ENCODE results near the gene NTNG1. TPM values are rescaled to one million over a fixed set of nuclear protein-coding genes. Genes with fewer than 3 reads are reported as not detected.

Gene NTNG1
- total and polyA plus RNA-seq, 3 donors from 2014 or later, result 1.8 to 2.3 (median 2.2) TPM

- no peak for TF ChIP-seq CTCF (IDR thresholded peaks at IDR 0.05)
- no peak for TF ChIP-seq POLR2A (IDR thresholded peaks at IDR 0.05)
- 52 to 56% methylated on average over 15 of the region's 15 CpGs for WGBS, 2 donors
- intact Hi-C loops (cut with DNase I; ENCODE audit: low total_unique reads), result no loop called here
These were observed 248.9 kb downstream of the NTNG1 start for GRCh38 chr1:107389410-107390396.

GRCh38 chr1:107394301-107394700 lies 253.5 kb downstream of the NTNG1 start:
- 62 to 73% methylated on average over 3 of the region's 3 CpGs for WGBS, 2 donors
- Histone ChIP-seq H3K27ac (no peak overlapping the region), H3K9me3 (no peaks in the 10 kb centered on the region), H3K4me1 (no peaks in the 10 kb centered on the region), H3K4me3 (no peak overlapping the region), H3K36me3 (ENCODE audit: low read depth, missing control alignments) (no peaks in the 10 kb centered on the region), H3K27me3 (no peaks in the 10 kb centered on the region)
- DNase-seq, result no peak
- intact Hi-C loops (cut with DNase I; ENCODE audit: low total_unique reads), result no loop called here
- TF ChIP-seq POLR2A (IDR thresholded peaks at IDR 0.05) (no peak), CTCF (IDR thresholded peaks at IDR 0.05) (no peak)

More at GRCh38 chr1:107389410-107390396, 248.9 kb downstream of the NTNG1 start:
- Histone ChIP-seq H3K27me3 (no peaks in the 10 kb centered on the region), H3K9me3 (no peaks in the 10 kb centered on the region), H3K4me1 (no peaks in the 10 kb centered on the region), H3K27ac (no peak overlapping the region), H3K36me3 (ENCODE audit: low read depth, missing control alignments) (no peaks in the 10 kb centered on the region), H3K4me3 (no peak overlapping the region)
- DNase-seq, result no peak

DNA sequence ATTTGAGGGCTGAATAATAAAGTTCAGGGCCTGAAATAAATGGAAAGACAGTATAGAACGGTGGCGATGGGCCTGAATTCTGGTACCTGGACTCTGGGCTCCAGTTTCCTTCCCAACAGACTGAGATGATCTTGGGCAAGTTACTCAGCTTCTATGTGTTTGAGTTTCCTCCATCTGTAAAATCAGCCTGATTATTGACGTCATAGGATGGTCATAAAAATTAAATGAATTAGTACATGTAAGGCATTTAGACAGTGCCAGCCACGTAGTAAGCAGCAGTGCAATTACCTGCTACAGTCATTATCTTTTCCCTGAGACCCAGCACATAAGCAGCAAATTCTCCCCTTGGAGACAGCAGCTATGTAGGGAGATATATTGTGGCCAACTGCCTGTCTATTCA lies 260.9 kb downstream of the NTNG1 start:
- Histone ChIP-seq H3K27me3 (no peaks in the 10 kb centered on the region), H3K4me1 (no peaks in the 10 kb centered on the region), H3K4me3 (no peak overlapping the region), H3K27ac (no peak overlapping the region), H3K36me3 (ENCODE audit: low read depth, missing control alignments) (no peaks in the 10 kb centered on the region), H3K9me3 (no peaks in the 10 kb centered on the region)
- intact Hi-C loops (cut with DNase I; ENCODE audit: low total_unique reads), result no loop called here
- TF ChIP-seq CTCF (IDR thresholded peaks at IDR 0.05), result no peak
- no peak for TF ChIP-seq POLR2A (IDR thresholded peaks at IDR 0.05)
- WGBS, 2 donors, result 89 to 91% methylated on average over 4 of the region's 4 CpGs
- no peak for DNase-seq

GRCh38 chr1:107404756-107405155 lies 263.9 kb downstream of the NTNG1 start:
- H3K4me1 ChIP-seq, result no peaks in the 10 kb centered on the region
- TF ChIP-seq CTCF (IDR thresholded peaks at IDR 0.05), result no peak
- no peak for TF ChIP-seq POLR2A (IDR thresholded peaks at IDR 0.05)
- WGBS, 2 donors, result 88 to 91% methylated on average over 1 of the region's 1 CpG
- H3K9me3 ChIP-seq, result no peaks in the 10 kb centered on the region
- no peak for DNase-seq
- no peaks in the 10 kb centered on the region for H3K36me3 ChIP-seq (ENCODE audit: low read depth, missing control alignments)
- no peaks in the 10 kb centered on the region for H3K27me3 ChIP-seq
- no peak overlapping the region for H3K27ac ChIP-seq
- H3K4me3 ChIP-seq, result no peak overlapping the region
- intact Hi-C loops (cut with DNase I; ENCODE audit: low total_unique reads), result no loop called here
